NB4 (cell line): ENCODE data around the gene DNAJC1.

ENCODE experiments used
- DNase-seq: peaks from one replicate; pipeline ENCODE4 v3.0.0; 2010; ENCODE audit warnings: low read depth
- H3K4me3 ChIP-seq: one replicate; pipeline ENCODE4 v1.5.1; 2011; ENCODE audit warnings: mild to moderate bottlenecking, low read depth, low read length, moderate library complexity
- MYC ChIP-seq: IDR thresholded peaks from 2 replicates; pipeline ENCODE4 v1.6.1; 2011; ENCODE audit warnings: low read depth, low read length
- POLR2A ChIP-seq: IDR thresholded peaks from 2 replicates; pipeline ENCODE4 v1.6.1; 2011; ENCODE audit warnings: mild to moderate bottlenecking; ENCODE audit not compliant: insufficient read length; ENCODE audit errors: extremely low read depth
- TF ChIP-seq, protein P1 (sequence below): IDR thresholded peaks from one replicate; pipeline ENCODE4 v1.5.1; 2012; ENCODE audit warnings: low read depth, low read length
- TF ChIP-seq, protein P2 (sequence below): IDR thresholded peaks from 2 replicates; pipeline ENCODE4 v1.6.1; 2011; ENCODE audit warnings: low read depth, low read length

The DNAJC1 gene

DNA sequence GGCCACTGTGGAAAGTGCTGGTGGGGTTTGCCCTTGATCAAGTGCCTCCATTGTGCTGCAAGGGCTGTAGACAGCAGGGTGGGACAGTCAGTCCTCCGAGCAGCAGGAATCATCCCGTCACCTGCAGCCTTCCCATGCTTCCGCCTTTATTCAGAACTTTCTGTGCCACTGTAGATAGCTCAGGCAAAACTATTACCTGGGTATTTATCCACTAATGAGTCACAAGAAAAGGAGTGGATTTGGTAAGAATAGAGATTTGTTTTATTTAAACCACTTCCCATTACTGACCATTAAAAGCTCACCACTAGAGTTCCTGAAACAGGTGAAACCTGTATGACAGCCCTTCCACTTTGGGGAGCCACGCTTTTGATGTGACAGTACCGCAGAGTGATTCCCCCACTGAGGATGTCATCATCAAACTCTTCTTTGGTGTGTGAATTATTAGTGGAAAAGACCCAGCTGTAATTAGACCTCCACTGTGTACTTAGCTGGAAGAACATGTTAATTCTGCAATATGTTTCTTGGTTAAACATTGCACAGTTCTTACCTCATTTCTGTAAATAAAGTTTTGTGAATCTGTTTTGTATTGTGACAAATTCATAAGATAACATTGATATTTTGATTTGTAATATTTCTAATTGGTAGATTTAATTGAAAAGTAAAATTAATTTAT is 260.7 kb downstream of the DNAJC1 start:
- TF ChIP-seq, protein P1, sequence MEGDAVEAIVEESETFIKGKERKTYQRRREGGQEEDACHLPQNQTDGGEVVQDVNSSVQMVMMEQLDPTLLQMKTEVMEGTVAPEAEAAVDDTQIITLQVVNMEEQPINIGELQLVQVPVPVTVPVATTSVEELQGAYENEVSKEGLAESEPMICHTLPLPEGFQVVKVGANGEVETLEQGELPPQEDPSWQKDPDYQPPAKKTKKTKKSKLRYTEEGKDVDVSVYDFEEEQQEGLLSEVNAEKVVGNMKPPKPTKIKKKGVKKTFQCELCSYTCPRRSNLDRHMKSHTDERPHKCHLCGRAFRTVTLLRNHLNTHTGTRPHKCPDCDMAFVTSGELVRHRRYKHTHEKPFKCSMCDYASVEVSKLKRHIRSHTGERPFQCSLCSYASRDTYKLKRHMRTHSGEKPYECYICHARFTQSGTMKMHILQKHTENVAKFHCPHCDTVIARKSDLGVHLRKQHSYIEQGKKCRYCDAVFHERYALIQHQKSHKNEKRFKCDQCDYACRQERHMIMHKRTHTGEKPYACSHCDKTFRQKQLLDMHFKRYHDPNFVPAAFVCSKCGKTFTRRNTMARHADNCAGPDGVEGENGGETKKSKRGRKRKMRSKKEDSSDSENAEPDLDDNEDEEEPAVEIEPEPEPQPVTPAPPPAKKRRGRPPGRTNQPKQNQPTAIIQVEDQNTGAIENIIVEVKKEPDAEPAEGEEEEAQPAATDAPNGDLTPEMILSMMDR = no peak
- TF ChIP-seq POLR2A (no peak), MYC (no peak)
- TF ChIP-seq, protein P2, sequence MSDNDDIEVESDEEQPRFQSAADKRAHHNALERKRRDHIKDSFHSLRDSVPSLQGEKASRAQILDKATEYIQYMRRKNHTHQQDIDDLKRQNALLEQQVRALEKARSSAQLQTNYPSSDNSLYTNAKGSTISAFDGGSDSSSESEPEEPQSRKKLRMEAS = no peak
- no peak for DNase-seq
- H3K4me3 ChIP-seq = no peak overlapping the region

DNA sequence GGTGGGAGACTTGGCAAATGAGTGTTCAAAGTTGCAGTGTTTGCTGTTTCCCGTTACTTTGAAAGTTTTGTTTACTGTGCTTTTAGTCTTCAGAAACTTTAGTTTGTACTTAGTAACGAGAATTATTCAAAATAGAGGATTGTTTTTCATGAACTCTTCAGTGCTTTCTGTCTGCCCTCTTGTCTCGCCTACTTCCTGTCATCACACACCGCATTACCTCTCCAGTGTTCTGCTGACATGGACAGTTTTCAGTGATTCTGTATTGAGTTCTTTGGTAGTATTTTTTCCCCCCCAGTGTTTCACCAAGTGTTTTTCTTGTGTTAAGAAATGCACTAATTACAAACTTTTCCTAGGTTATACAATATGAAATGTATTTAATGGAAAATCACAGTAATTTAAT is 262.5 kb downstream of the DNAJC1 start:
- H3K4me3 ChIP-seq = no peak overlapping the region
- TF ChIP-seq POLR2A = no peak
- no peak for TF ChIP-seq MYC
- TF ChIP-seq, protein P2 = no peak
- TF ChIP-seq, protein P1 = no peak
- no peak for DNase-seq

DNA sequence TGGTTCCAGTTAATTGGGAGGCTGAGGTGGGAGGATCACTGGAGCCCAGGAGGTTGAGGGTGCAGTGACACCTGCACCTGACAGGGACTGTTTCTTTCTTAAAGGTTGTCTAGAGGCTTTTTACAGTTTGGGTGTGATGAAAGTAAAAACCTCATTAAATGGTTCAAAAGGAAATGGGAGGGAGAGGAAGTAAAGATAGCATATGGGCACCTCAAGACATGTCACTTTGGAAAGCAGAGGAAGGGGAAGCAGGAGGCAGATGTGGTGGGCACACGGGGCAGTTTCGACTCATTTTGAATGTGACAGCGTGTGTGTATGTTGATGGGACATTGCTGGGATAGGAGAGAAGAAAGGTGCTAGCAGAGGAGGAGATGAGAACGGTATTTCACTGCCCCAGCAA is 266.4 kb downstream of the DNAJC1 start:
- H3K4me3 ChIP-seq = no peak overlapping the region
- peak; percentile 40 for DNase-seq
- no peak for TF ChIP-seq MYC
- TF ChIP-seq, protein P1 = no peak
- TF ChIP-seq POLR2A = no peak
- TF ChIP-seq, protein P2 = no peak

DNA sequence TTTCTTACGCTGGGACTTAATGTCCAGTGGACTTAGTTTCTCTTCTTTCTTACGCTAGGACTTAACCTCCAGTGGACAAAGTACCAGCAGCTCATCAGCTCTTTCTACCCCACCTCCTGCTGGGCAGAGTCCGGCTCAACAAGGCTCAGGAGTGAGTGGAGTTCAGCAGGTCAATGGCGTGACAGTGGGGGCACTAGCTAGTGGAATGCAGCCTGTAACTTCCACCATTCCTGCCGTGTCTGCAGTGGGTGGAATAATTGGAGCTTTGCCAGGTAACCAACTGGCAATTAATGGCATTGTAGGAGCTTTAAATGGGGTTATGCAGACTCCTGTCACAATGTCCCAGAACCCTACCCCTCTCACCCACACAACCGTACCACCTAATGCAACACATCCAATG is 269.8 kb downstream of the DNAJC1 start:
- no peak overlapping the region for H3K4me3 ChIP-seq
- no peak for DNase-seq
- TF ChIP-seq, protein P1 = no peak
- TF ChIP-seq POLR2A (no peak), MYC (no peak)
- TF ChIP-seq, protein P2 = no peak

DNA sequence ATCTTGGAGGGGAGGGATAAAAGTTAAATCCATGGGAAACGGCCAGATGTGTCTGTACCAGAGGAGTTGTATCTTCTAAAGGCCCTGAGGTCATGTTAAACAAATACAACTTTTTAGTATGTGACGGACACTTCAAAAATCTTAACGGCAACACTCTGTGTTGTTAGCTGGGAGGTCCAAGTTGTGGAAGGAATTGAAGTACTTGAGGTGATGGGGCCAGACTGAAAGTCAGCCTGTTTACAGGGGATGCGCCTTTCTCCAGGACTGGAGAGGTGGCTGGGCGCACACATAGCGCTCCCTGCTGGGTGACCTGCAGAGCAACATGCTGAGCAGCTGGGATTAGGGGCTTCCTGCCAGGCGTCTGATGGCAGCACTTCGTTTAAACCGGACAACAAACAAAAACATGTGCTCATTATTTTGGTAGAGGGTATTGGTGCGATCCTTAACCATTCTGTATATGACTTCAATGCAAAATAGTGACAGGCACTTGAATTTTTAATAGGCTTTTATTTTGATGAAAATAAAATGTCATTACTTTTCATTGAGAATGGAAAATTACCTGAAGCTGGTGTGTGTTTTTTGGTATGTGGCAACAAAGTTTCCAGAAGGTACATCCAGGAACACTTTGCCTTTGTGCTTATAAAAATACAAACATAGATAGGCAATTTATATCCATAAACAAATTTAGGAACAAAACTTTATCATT is 271.3 kb downstream of the DNAJC1 start:
- TF ChIP-seq, protein P2 = peak; percentile 49; the same call in 1 of the 2 replicates
- TF ChIP-seq, protein P1 = peak; percentile 52
- TF ChIP-seq MYC = 0 out of 2 replicates have a peak, but pooled peaks have one; percentile 40
- TF ChIP-seq POLR2A = no peak
- peak; percentile 71 for DNase-seq
- H3K4me3 ChIP-seq = no peak overlapping the region
